Endothelial cell of umbilical vein (primary cell): ENCODE data around the gene SMS. TPM values are rescaled to one million over a fixed set of nuclear protein-coding genes. Genes with fewer than 3 reads are reported as not detected.

Experiments
- BruUV-seq: library from RNA; stranded (reverse); fragments of 400-500 nt; replicated peaks from 2 replicates; lab custom pipeline; 2021; lab: Mats Ljungman, UMichigan
- CTCF ChIA-PET: fragments of 300-600, 350-600 bp; sonication (Branson Sonifier 250); formaldehyde crosslinking; loops from one replicate; lab custom pipeline; 2021; ENCODE audit warnings: antibody characterized with exemption, inconsistent platforms; lab: Charles Lee
- POLR2A ChIA-PET: fragments of 300-600, 350-600 bp; sonication (Branson Sonifier 250); formaldehyde crosslinking; loops from one replicate; lab custom pipeline; 2021; ENCODE audit warnings: antibody characterized with exemption, inconsistent platforms; lab: Charles Lee
- DNase-seq: peaks from one replicate; pipeline ENCODE4 v3.0.0-alpha.2; 2011; ENCODE audit warnings: low read depth, low spot score
- FAIRE-seq: peaks from 2 replicates; lab custom pipeline; 2011; peaks lifted over from hg19 to GRCh38; lab: Jason Lieb, UNC
- H2AFZ ChIP-seq: 2 replicates; pipeline ENCODE4 v1.6.0; 2012; ENCODE audit warnings: low read depth, low read length, control low read depth, inconsistent platforms
- H3K27ac ChIP-seq: 2 replicates; pipeline ENCODE4 v1.5.1; 2011; ENCODE audit warnings: low read depth, mild to moderate bottlenecking, control low read depth, low read length, moderate library complexity; ENCODE audit not compliant: insufficient read depth
- H3K27me3 ChIP-seq, 2 experiments: 2 replicates each; pipeline versions ENCODE4 v1.6.0 to v1.6.1; 2011; ENCODE audit warnings: low read length in 2 of 2, mixed read lengths in 1 of 2; ENCODE audit not compliant: control insufficient read depth in 2 of 2, insufficient read depth in 2 of 2
- H3K36me3 ChIP-seq, 2 experiments: 2 replicates in 1 of 2; 3 replicates in 1 of 2; pipeline ENCODE4 v1.5.1; 2011; ENCODE audit warnings: low read length in 2 of 2, mild to moderate bottlenecking in 1 of 2, moderate library complexity in 1 of 2; ENCODE audit not compliant: control insufficient read depth in 2 of 2, insufficient read depth in 2 of 2; ENCODE audit errors: extremely low read depth in 1 of 2
- H3K4me1 ChIP-seq: 3 replicates; pipeline ENCODE4 v1.5.1; 2011; ENCODE audit warnings: mild to moderate bottlenecking, low read length; ENCODE audit not compliant: control insufficient read depth, insufficient read depth; ENCODE audit errors: extremely low read depth
- H3K4me2 ChIP-seq: 2 replicates; pipeline ENCODE4 v1.6.1; 2011; ENCODE audit warnings: low read length, control low read depth, mixed read lengths; ENCODE audit not compliant: insufficient read depth
- H3K4me3 ChIP-seq, 3 experiments: fragments of 200-600 bp in 1 of 3; sonication (generic), shearing (Covaris generic) in 1 of 3; replicated peaks in 1 of 3; 2 replicates each; pipeline ENCODE4 v1.5.1; 2011 to 2016; ENCODE audit warnings: control low read depth in 3 of 3, low read length in 3 of 3, mild to moderate bottlenecking in 2 of 3, inconsistent platforms in 1 of 3, low read depth in 1 of 3, moderate library complexity in 1 of 3; ENCODE audit not compliant: insufficient read depth in 1 of 3
- H3K79me2 ChIP-seq: 2 replicates; pipeline ENCODE4 v1.6.0; 2012; ENCODE audit warnings: low read length, inconsistent platforms; ENCODE audit not compliant: control insufficient read depth, insufficient read depth
- H3K9ac ChIP-seq: replicated peaks from 2 replicates; pipeline ENCODE3; 2011; ENCODE audit warnings: low read length, control low read depth; ENCODE audit not compliant: insufficient read depth; ENCODE audit errors: extremely low read depth
- H3K9me1 ChIP-seq: replicated peaks from 3 replicates; pipeline ENCODE4 v1.6.0; 2011; ENCODE audit warnings: mild to moderate bottlenecking, low read length; ENCODE audit not compliant: control insufficient read depth, insufficient read depth; ENCODE audit errors: extremely low read depth
- H3K9me3 ChIP-seq: replicated peaks from 2 replicates; pipeline ENCODE4 v1.5.1; 2012; ENCODE audit warnings: low read length, inconsistent platforms; ENCODE audit not compliant: control insufficient read depth, insufficient read depth
- H4K20me1 ChIP-seq: replicated peaks from 2 replicates; pipeline ENCODE3; 2011; ENCODE audit warnings: mild to moderate bottlenecking, low read length; ENCODE audit not compliant: control insufficient read depth, insufficient read depth; ENCODE audit errors: extremely low read depth
- EZH2 ChIP-seq: IDR thresholded peaks from 2 replicates; pipeline ENCODE4 v1.6.1; 2012; ENCODE audit warnings: borderline replicate concordance, low read depth, mild to moderate bottlenecking, moderate library complexity, low read length, inconsistent platforms; ENCODE audit not compliant: severe bottlenecking
- FOS ChIP-seq: IDR thresholded peaks from 2 replicates; pipeline ENCODE4 v1.6.1; 2011; ENCODE audit warnings: mild to moderate bottlenecking, low read length, moderate library complexity, borderline replicate concordance; ENCODE audit not compliant: insufficient read depth
- GATA2 ChIP-seq: IDR thresholded peaks from 2 replicates; pipeline ENCODE4 v1.7.0; 2011; ENCODE audit warnings: low read depth, mild to moderate bottlenecking, moderate library complexity, mixed read lengths, low read length; ENCODE audit not compliant: insufficient read length, insufficient read depth
- JUN ChIP-seq: IDR thresholded peaks from 2 replicates; pipeline ENCODE4 v1.6.1; 2011; ENCODE audit warnings: borderline replicate concordance, low read depth; ENCODE audit not compliant: insufficient read length, insufficient read depth
- POLR2A ChIP-seq: IDR thresholded peaks from 2 replicates; pipeline ENCODE4 v1.6.1; 2012; ENCODE audit warnings: low read depth, mild to moderate bottlenecking, control low read depth, low read length
- dilution Hi-C: fragments of 300-500 bp; cut with MboI; formaldehyde crosslinking; loops from one replicate; pipeline ENCODE4 v1.15.0; 2019; ENCODE audit warnings: low sequenced_read_pairs; ENCODE audit not compliant: extremely low pct_ligation_motif_present
- intact Hi-C: fragments of 100-400 bp; cut with micrococcal nuclease; formaldehyde crosslinking; loops from one replicate; pipeline ENCODE4 v1.10.0; 2022
- polyA plus RNA-seq, 4 experiments: library from polyadenylated mRNA; depleted of rRNA in 3 of 4; stranded (reverse) in 3 of 4; unstranded in 1 of 4; fragments of >200 nt; gene quantifications; 2 replicates each; pipeline versions ENCODE4 v1.2.1 to v1.2.3, GENCODE V29; 2011 to 2012; ENCODE audit warnings: missing spikeins in 1 of 4
- total RNA-seq: library from RNA; stranded (reverse); gene quantifications from 2 replicates; pipeline ENCODE4 v1.2.3, GENCODE V29; 2021
- TF ChIP-seq, protein P1 (sequence below): IDR thresholded peaks from 2 replicates; pipeline ENCODE4 v1.6.1; 2011; ENCODE audit not compliant: insufficient read depth, insufficient read length
- TF ChIP-seq, protein P2 (sequence below), 2 donors: IDR thresholded peaks; 1 replicate in 1 of 2; 2 replicates in 1 of 2; pipeline ENCODE4 v1.5.1; 2011; ENCODE audit warnings: low read length in 2 of 2, mild to moderate bottlenecking in 2 of 2, moderate library complexity in 2 of 2, control low read depth in 1 of 2, inconsistent platforms in 1 of 2, low read depth in 1 of 2; ENCODE audit not compliant: insufficient read depth in 1 of 2; ENCODE audit errors: extremely low read depth in 1 of 2

SMS gene
- total and polyA plus RNA-seq, 2 donors (not counting 3 experiments of a cell fraction or from before 2014, with no cell fraction given): 57.1 to 173 TPM

DNA sequence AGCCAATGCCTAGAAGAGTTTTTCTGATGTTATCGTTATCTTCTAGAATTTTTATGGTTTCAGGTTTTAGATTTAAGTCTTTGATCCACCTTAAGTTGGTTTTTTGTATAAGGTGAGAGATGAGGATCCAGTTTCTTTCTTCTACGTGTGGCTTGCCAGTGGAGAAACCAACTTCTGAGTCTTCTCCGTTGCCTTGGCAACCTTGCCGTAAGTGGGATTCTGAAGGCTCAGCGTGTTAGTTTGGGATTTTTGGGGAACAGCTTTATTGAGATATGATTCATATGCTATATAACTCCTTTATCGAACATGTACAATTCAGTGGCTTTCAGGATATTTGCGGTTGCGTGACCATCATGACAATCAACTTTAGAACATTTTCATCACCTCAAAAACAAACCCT is 17.7 kb downstream of the SMS start:
- Histone ChIP-seq H3K4me2 (no peak overlapping the region), H3K79me2 (peaks cover 98% of the 10 kb centered on the region), H3K4me3 (no peak overlapping the region), H2AFZ (no peak overlapping the region), H3K4me1 (peaks cover 3% of the 10 kb centered on the region), H3K27ac (no peak overlapping the region), H3K27me3 (no peaks in the 10 kb centered on the region), H3K9me3 (no peaks in the 10 kb centered on the region), H3K9ac (no peak overlapping the region), H3K9me1 (no peaks in the 10 kb centered on the region), H4K20me1 (no peaks in the 10 kb centered on the region), H3K36me3 (no peaks in the 10 kb centered on the region)
- no peak for DNase-seq
- FAIRE-seq: no peak
- TF ChIP-seq JUN: no peak
- TF ChIP-seq, protein P1, sequence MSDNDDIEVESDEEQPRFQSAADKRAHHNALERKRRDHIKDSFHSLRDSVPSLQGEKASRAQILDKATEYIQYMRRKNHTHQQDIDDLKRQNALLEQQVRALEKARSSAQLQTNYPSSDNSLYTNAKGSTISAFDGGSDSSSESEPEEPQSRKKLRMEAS: no peak
- dilution Hi-C loops (no loop called here), intact Hi-C loops (no loop called here)
- ChIA-PET POLR2A (no interaction called here), CTCF (no interaction called here)
- BruUV-seq: no TSS peak

DNA sequence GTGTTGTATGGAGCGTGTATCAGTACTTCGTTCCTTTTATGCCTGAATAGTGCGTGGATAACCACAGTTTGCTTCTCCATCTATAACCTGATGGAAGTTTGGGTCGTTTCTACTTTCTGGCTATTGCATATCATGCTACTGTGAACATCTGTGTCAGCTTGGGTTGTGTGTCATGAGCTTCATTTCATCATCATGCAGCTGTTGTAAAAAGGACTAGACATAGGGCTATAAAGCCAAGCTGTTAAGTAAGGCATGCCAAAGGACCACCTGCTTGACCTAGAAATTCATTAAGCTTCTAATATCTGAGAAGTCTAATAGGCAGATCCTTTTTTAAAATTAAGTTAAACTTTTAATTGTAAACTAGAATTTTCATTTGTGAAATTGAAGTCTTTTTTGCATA is 18.4 kb downstream of the SMS start:
- Histone ChIP-seq H3K79me2 (peaks cover 98% of the 10 kb centered on the region), H2AFZ (no peak overlapping the region), H3K36me3 (no peaks in the 10 kb centered on the region), H3K4me1 (no peaks in the 10 kb centered on the region), H3K27me3 (no peaks in the 10 kb centered on the region), H3K9ac (no peak overlapping the region), H3K4me3 (no peak overlapping the region), H3K9me1 (no peaks in the 10 kb centered on the region), H3K27ac (no peak overlapping the region), H3K9me3 (no peaks in the 10 kb centered on the region), H4K20me1 (no peaks in the 10 kb centered on the region), H3K4me2 (no peak overlapping the region)
- BruUV-seq: no TSS peak
- dilution Hi-C loops (no loop called here), intact Hi-C loops (no loop called here)
- POLR2A ChIA-PET: no interaction called here
- DNase-seq: no peak
- CTCF ChIA-PET: no interaction called here
- FAIRE-seq: no peak
- TF ChIP-seq, protein P2, sequence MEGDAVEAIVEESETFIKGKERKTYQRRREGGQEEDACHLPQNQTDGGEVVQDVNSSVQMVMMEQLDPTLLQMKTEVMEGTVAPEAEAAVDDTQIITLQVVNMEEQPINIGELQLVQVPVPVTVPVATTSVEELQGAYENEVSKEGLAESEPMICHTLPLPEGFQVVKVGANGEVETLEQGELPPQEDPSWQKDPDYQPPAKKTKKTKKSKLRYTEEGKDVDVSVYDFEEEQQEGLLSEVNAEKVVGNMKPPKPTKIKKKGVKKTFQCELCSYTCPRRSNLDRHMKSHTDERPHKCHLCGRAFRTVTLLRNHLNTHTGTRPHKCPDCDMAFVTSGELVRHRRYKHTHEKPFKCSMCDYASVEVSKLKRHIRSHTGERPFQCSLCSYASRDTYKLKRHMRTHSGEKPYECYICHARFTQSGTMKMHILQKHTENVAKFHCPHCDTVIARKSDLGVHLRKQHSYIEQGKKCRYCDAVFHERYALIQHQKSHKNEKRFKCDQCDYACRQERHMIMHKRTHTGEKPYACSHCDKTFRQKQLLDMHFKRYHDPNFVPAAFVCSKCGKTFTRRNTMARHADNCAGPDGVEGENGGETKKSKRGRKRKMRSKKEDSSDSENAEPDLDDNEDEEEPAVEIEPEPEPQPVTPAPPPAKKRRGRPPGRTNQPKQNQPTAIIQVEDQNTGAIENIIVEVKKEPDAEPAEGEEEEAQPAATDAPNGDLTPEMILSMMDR (IDR thresholded peaks at IDR 0.05; ENCODE audit: extremely low read depth in 1 of 2, insufficient read depth in 1 of 2, low read depth in 1 of 2, low read length in 2 of 2): no peak
- TF ChIP-seq JUN: no peak
- no peak for TF ChIP-seq POLR2A
- TF ChIP-seq EZH2: no peak
- TF ChIP-seq FOS: no peak
- TF ChIP-seq, protein P1: no peak
- no peak for TF ChIP-seq GATA2
